Endothelial cell of umbilical vein (primary cell): ENCODE data around the gene CDC5L.

ENCODE experiments used
- CTCF ChIP-seq, 2 donors: IDR thresholded peaks; 1 replicate in 1 of 2; 2 replicates in 1 of 2; pipeline ENCODE4 v1.5.1; 2011; ENCODE audit warnings: low read length in 2 of 2, mild to moderate bottlenecking in 2 of 2, moderate library complexity in 2 of 2, control low read depth in 1 of 2, inconsistent platforms in 1 of 2, low read depth in 1 of 2; ENCODE audit not compliant: insufficient read depth in 1 of 2; ENCODE audit errors: extremely low read depth in 1 of 2
- JUN ChIP-seq: IDR thresholded peaks from 2 replicates; pipeline ENCODE4 v1.6.1; 2011; ENCODE audit warnings: borderline replicate concordance, low read depth; ENCODE audit not compliant: insufficient read length, insufficient read depth
- MAX ChIP-seq: IDR thresholded peaks from 2 replicates; pipeline ENCODE4 v1.6.1; 2011; ENCODE audit not compliant: insufficient read depth, insufficient read length
- POLR2A ChIP-seq: IDR thresholded peaks from 2 replicates; pipeline ENCODE4 v1.6.1; 2012; ENCODE audit warnings: low read depth, mild to moderate bottlenecking, control low read depth, low read length
- POLR2AphosphoS5 ChIP-seq: IDR thresholded peaks from 2 replicates; pipeline ENCODE4 v1.6.1; 2012; ENCODE audit warnings: low read depth, mild to moderate bottlenecking, control low read depth, low read length, moderate library complexity; ENCODE audit not compliant: insufficient read depth

- TF ChIP-seq CTCF (IDR thresholded peaks at IDR 0.05; ENCODE audit: extremely low read depth in 1 of 2, insufficient read depth in 1 of 2, low read depth in 1 of 2, low read length in 2 of 2), result peak; percentile 90 to 97
- TF ChIP-seq POLR2AphosphoS5, result no peak
- TF ChIP-seq MAX, result no peak
- no peak for TF ChIP-seq POLR2A
- no peak for TF ChIP-seq JUN
Observed at GRCh38 chr6:44475779-44476434, 88.4 kb downstream of the CDC5L start.
